Panc1 (cell line): ENCODE measurements around the gene VAPA. TPM values are rescaled to one million over a fixed set of nuclear protein-coding genes. Genes with fewer than 3 reads are reported as not detected.
"Not testable (repeated sequence)": the region's sequence is repeated elsewhere in the genome, so short reads cannot be mapped to it uniquely, and the experiment has no call there.

Source experiments
- ATAC-seq: fragments of 200-7000 bp; cut with Tn5 transposase; 2 replicates; pipeline ENCODE4 v1.9.1; 2020; ENCODE audit warnings: mild to moderate bottlenecking, moderate library complexity
- BruUV-seq: library from RNA; stranded (reverse); fragments of 400-500 nt; replicated peaks from 2 replicates; lab custom pipeline; 2021; lab: Mats Ljungman, UMichigan
- CTCF ChIA-PET: fragments of 300-600 bp; sonication (Branson Sonifier 250); formaldehyde crosslinking; loops from one replicate; lab custom pipeline; 2022; ENCODE audit warnings: antibody characterized with exemption; lab: Charles Lee
- POLR2A ChIA-PET: fragments of 300-600 bp; sonication (Branson Sonifier 250); formaldehyde crosslinking; loops from one replicate; lab custom pipeline; 2022; ENCODE audit warnings: antibody characterized with exemption; lab: Charles Lee
- DNase-seq: peaks from one replicate; pipeline ENCODE4 v3.0.0-alpha.2; 2010; ENCODE audit warnings: low read depth, low spot score
- H3K27ac ChIP-seq: 2 replicates; pipeline ENCODE4 v1.5.1; 2011; ENCODE audit warnings: mild to moderate bottlenecking, low read length, inconsistent platforms
- H3K27me3 ChIP-seq: fragments of 200-500 bp; sonication (Bioruptor generic); 2 replicates; pipeline ENCODE4 v1.6.0; 2014; ENCODE audit warnings: low read length, inconsistent platforms; ENCODE audit not compliant: control insufficient read depth, insufficient read depth
- H3K36me3 ChIP-seq: fragments of 200-500 bp; sonication (Bioruptor generic); 2 replicates; pipeline ENCODE4 v1.5.1; 2014; ENCODE audit warnings: inconsistent platforms, mild to moderate bottlenecking, low read length, moderate library complexity; ENCODE audit not compliant: control insufficient read depth, insufficient read depth
- H3K4me1 ChIP-seq: 2 replicates; pipeline ENCODE4 v1.5.1; 2011; ENCODE audit warnings: inconsistent platforms, mild to moderate bottlenecking, low read length, moderate library complexity; ENCODE audit not compliant: control insufficient read depth, insufficient read depth
- H3K4me3 ChIP-seq, 2 experiments: 2 replicates each; pipeline ENCODE4 v1.5.1; 2011 to 2012; ENCODE audit warnings: low read depth in 2 of 2, low read length in 2 of 2, mild to moderate bottlenecking in 2 of 2, inconsistent platforms in 1 of 2, moderate library complexity in 1 of 2
- H3K9me3 ChIP-seq: fragments of 200-500 bp; sonication (Bioruptor generic); 2 replicates; pipeline ENCODE4 v1.5.1; 2014; ENCODE audit warnings: low read depth, mild to moderate bottlenecking, inconsistent platforms, low read length, moderate library complexity; ENCODE audit not compliant: control insufficient read depth, insufficient read depth
- CTCF ChIP-seq: fragments of 450-650 bp; IDR thresholded peaks from 2 replicates; pipeline ENCODE4 v1.5.1; 2017; ENCODE audit warnings: mild to moderate bottlenecking
- POLR2AphosphoS5 ChIP-seq: IDR thresholded peaks from 2 replicates; pipeline ENCODE4 v1.6.1; 2012; ENCODE audit warnings: mild to moderate bottlenecking, low read depth, low read length, moderate library complexity
- REST ChIP-seq, 2 experiments: IDR thresholded peaks; 2 replicates each; pipeline ENCODE4 v1.6.1; 2011 to 2012; ENCODE audit warnings: low read depth in 2 of 2, control low read depth in 1 of 2, low read length in 1 of 2, mild to moderate bottlenecking in 1 of 2, moderate library complexity in 1 of 2; ENCODE audit not compliant: insufficient read depth in 1 of 2
- SIN3A ChIP-seq: IDR thresholded peaks from 2 replicates; pipeline ENCODE4 v1.6.1; 2012; ENCODE audit warnings: low read depth, mild to moderate bottlenecking, low read length, moderate library complexity, borderline replicate concordance; ENCODE audit not compliant: insufficient read depth
- TCF7L2 ChIP-seq: IDR thresholded peaks from 2 replicates; pipeline ENCODE4 v1.6.1; 2011; ENCODE audit warnings: mild to moderate bottlenecking, low read depth, low read length, inconsistent platforms
- in situ Hi-C: cut with HindIII; loops from 2 replicates; pipeline ENCODE4 v1.10.0; 2016; ENCODE audit warnings: low sequenced_read_pairs, low pct_unique_long_range_greater_than_20kb
- intact Hi-C: fragments of 100-400 bp; cut with micrococcal nuclease; formaldehyde crosslinking; loops from one replicate; pipeline ENCODE4 v1.10.0; 2022; ENCODE audit not compliant: unreplicated experiment
- total RNA-seq: library from RNA; stranded (reverse); gene quantifications from one replicate; pipeline ENCODE4 v1.2.1, GENCODE V29; 2021; ENCODE audit not compliant: unreplicated experiment

Gene VAPA
- total RNA-seq, 1 experiment from 2014 or later, result 228 TPM

GRCh38 chr18:9910661-9911060 lies 3.2 kb upstream of the VAPA start:
- no peak overlapping the region for H3K27ac ChIP-seq
- CTCF ChIA-PET, result no interaction called here

GRCh38 chr18:9911226-9911625 lies 2.6 kb upstream of the VAPA start:
- no TSS peak for BruUV-seq
- intact Hi-C loops (loop anchor here (10.0 kb wide), 1 partner anchor 86 kb away; no protein-coding TSS in a partner anchor), in situ Hi-C loops (no loop called here)
- ATAC-seq, result no peak
- 0 out of 2 replicates have a peak, but pooled peaks cover 3% of the 10 kb centered on the region for H3K4me1 ChIP-seq
- no peaks in the 10 kb centered on the region for H3K27me3 ChIP-seq
- no peak for TF ChIP-seq SIN3A
- no peak for TF ChIP-seq REST (IDR thresholded peaks at IDR 0.05; ENCODE audit: insufficient read depth in 1 of 2, low read depth in 2 of 2, low read length in 1 of 2)
- TF ChIP-seq POLR2AphosphoS5, result no peak
- no peak for TF ChIP-seq CTCF
- no peak for TF ChIP-seq TCF7L2
- no peak overlapping the region for H3K4me3 ChIP-seq
- ChIA-PET CTCF (no interaction called here), POLR2A (no interaction called here)
- H3K36me3 ChIP-seq, result no peaks in the 10 kb centered on the region; the same call in 1 of the 2 replicates
- no peak for DNase-seq
- no peak overlapping the region for H3K27ac ChIP-seq
- H3K9me3 ChIP-seq, result no peaks in the 10 kb centered on the region

More at GRCh38 chr18:9910661-9911060, 3.2 kb upstream of the VAPA start:
- Histone ChIP-seq H3K4me3 (no peak overlapping the region), H3K4me1 (peaks cover 3% of the 10 kb centered on the region; the same call in 1 of the 2 replicates), H3K9me3 (no peaks in the 10 kb centered on the region), H3K27me3 (no peaks in the 10 kb centered on the region), H3K36me3 (no peaks in the 10 kb centered on the region; the same call in 1 of the 2 replicates)
- POLR2A ChIA-PET, result interaction anchor here (0.6 kb wide), 2 partner anchors 12 to 151 kb away, joined by 4 read pairs; no protein-coding TSS in a partner anchor
- BruUV-seq, result no TSS peak
- intact Hi-C loops (loop anchor here (10.0 kb wide), 1 partner anchor 86 kb away; no protein-coding TSS in a partner anchor), in situ Hi-C loops (no loop called here)
- no peak for TF ChIP-seq REST (IDR thresholded peaks at IDR 0.05; ENCODE audit: insufficient read depth in 1 of 2, low read depth in 2 of 2, low read length in 1 of 2)
- no peak for TF ChIP-seq SIN3A
- no peak for TF ChIP-seq POLR2AphosphoS5
- TF ChIP-seq CTCF, result no peak
- TF ChIP-seq TCF7L2, result no peak
- ATAC-seq, result no peak
- no peak for DNase-seq

DNA sequence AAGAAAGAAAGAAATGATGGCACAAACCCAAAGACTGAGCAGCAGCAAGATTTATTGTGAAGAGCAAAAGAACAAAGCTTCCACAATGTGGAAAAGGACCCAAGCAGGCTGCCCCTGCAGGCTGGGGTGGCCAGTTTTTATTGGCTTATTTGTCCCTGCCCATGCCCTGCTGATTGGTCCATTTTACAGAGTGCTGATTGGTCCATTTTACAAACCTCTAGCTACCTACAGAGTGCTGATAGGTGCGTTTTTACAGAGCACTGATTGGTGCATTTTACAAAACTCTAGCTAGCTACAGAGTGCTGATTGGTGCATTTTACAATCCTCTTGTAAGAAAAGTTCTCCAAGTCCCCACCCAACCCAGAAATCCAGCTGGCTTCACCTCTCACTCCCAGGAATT lies 1.5 kb upstream of the VAPA start:
- DNase-seq, in situ Hi-C loops, CTCF ChIA-PET, ATAC-seq, H3K36me3 ChIP-seq, H3K27me3 ChIP-seq, BruUV-seq, H3K9me3 ChIP-seq, H3K27ac ChIP-seq, H3K4me3 ChIP-seq: not testable (repeated sequence)
- POLR2A ChIA-PET, result interaction anchor here (0.7 kb wide), 3 partner anchors 18 to 182 kb away, joined by 4 to 9 read pairs (median 4); no protein-coding TSS in a partner anchor
- H3K4me1 ChIP-seq, result peaks cover 12% of the 10 kb centered on the region
- intact Hi-C loops, result loop anchor here (10.0 kb wide), 1 partner anchor 87 kb away; no protein-coding TSS in a partner anchor
